GM21576 (cell line): ENCODE results near the gene TIGAR.

ENCODE experiments used
- ATAC-seq: cut with Tn5 transposase; IDR thresholded peaks from one replicate; pipeline ENCODE4 v1.9.1; 2021; ENCODE audit warnings: mild to moderate bottlenecking, moderate library complexity; ENCODE audit not compliant: unreplicated experiment

Gene TIGAR, protein sequence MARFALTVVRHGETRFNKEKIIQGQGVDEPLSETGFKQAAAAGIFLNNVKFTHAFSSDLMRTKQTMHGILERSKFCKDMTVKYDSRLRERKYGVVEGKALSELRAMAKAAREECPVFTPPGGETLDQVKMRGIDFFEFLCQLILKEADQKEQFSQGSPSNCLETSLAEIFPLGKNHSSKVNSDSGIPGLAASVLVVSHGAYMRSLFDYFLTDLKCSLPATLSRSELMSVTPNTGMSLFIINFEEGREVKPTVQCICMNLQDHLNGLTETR

DNA sequence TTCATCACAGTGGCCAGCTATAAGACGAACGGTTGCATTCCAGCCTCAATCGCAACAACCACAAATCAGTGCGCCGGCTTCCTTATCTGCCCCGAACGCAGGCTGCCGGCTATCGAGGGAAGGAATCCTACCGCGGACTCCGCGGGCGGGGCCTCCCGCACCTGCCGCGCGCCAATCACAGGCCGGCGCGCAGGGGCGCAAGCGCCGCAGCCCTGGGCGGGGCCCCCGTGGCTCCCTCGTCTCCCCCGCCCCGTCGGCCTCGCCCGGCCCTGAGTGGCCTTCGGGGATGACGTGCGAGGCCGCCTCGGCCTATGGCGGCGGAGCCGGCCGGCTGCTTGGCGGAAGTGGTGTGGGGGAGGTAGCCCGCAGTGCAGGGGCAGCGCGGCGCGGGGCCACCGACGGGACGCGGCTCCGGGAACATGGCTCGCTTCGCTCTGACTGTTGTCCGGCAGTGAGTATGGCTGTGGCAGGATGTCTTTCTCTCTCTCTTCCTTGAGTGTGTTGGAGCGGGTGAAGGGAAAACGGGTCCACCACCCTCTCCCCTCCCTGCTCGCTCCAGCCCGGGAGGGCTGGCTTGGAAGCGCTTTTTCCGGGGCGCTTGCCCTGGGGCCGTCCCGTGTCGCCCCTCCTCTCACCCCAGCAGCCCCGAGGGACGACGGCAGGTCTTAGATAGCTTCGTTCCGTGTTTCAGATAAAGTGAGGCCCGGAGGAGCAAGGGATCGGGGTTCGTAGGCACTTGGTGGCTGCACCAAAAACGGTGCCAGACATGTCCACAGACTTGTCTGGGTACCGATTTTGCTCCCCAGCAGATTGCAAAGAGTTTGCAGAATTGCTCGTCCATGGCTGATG, at the start of gene TIGAR:
Gene TIGAR, plus strand, starts transcription at position 361 of the 849 bp plus-strand sequence. Its CDS starts 59 bp downstream, at position 420.
- ATAC-seq: peak; percentile 94

DNA sequence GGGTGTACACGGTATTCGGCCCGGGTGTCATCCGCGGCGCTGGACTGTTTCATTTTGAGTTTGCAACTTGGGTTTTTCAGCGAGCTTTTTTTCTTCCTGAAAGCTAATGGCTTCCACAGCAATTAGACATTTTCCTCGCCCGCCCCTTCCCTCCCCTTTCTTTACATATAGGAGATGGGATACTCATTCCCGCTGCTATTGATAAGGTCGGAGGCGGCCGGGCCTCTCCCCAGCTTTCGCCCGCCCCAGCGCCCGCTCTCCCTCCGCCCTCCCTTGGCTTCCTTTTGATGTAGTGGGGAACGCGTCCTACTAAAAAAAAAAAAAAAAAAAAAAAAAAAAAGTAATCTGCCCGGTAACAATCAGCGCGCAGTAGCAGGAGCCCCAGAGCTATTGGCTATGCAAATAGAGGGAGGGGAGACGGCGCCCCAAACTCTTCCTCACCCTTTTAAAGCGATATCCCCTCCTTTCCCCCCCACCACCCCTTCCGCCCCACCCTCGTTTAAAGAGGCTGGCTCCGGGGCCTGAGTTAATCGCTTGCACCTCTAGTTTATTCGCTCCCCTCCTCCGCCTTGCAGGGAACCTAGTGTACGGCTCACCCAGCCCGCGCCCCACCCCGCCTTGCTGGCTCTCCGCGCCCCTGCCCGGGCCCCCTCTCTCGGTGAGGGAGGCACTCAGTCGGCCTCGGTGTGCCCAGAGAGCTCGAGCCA, 49.1 kb upstream of the TIGAR start:
- peak; percentile 52 for ATAC-seq

DNA sequence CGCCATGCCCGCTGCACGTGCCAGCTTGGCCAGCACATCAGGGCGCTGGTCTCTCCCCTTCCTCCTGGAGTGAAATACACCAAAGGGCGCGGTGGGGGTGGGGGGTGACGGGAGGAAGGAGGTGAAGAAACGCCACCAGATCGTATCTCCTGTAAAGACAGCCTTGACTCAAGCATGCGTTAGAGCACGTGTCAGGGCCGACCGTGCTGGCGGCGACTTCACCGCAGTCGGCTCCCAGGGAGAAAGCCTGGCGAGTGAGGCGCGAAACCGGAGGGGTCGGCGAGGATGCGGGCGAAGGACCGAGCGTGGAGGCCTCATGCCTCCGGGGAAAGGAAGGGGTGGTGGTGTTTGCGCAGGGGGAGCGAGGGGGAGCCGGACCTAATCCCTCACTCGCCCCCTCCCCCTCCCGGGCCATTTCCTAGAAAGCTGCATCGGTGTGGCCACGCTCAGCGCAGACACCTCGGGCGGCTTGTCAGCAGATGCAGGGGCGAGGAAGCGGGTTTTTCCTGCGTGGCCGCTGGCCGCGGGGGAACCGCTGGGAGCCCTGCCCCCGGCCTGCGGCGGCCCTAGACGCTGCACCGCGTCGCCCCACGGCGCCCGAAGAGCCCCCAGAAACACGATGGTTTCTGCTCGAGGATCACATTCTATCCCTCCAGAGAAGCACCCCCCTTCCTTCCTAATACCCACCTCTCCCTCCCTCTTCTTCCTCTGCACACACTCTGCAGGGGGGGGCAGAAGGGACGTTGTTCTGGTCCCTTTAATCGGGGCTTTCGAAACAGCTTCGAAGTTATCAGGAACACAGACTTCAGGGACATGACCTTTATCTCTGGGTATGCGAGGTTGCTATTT, 48.4 kb upstream of the TIGAR start:
- no peak for ATAC-seq

DNA sequence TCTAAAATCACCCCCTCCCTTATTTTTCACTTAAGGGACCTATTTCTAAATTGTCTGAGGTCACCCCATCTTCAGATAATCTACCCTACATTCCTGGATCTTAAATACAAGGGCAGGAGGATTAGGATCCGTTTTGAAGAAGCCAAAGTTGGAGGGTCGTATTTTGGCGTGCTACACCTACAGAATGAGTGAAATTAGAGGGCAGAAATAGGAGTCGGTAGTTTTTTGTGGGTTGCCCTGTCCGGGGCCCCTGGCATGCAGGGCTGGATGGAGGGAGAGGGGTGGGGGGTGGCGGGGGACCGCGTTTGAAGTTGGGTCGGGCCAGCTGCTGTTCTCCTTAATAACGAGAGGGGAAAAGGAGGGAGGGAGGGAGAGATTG, 47.8 kb upstream of the TIGAR start:
- no peak for ATAC-seq

DNA sequence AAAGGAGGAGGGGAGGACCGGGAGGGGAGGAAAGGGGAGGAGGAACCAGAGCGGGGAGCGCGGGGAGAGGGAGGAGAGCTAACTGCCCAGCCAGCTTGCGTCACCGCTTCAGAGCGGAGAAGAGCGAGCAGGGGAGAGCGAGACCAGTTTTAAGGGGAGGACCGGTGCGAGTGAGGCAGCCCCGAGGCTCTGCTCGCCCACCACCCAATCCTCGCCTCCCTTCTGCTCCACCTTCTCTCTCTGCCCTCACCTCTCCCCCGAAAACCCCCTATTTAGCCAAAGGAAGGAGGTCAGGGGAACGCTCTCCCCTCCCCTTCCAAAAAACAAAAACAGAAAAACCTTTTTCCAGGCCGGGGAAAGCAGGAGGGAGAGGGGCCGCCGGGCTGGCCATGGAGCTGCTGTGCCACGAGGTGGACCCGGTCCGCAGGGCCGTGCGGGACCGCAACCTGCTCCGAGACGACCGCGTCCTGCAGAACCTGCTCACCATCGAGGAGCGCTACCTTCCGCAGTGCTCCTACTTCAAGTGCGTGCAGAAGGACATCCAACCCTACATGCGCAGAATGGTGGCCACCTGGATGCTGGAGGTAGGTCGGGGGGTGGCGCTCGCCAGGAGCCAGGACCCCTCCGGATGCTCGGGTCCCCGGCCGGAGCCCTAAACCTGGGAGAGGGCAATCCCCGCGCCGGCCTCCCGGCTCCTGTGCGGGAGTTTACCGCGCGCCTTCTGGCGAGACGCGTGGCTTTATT, 47.2 kb upstream of the TIGAR start, which contains the start of gene CCND2:
Gene CCND2, plus strand, starts transcription at position 111 of the 744 bp plus-strand sequence. Its CDS starts 279 bp downstream, at position 390.
- no peak for ATAC-seq

DNA sequence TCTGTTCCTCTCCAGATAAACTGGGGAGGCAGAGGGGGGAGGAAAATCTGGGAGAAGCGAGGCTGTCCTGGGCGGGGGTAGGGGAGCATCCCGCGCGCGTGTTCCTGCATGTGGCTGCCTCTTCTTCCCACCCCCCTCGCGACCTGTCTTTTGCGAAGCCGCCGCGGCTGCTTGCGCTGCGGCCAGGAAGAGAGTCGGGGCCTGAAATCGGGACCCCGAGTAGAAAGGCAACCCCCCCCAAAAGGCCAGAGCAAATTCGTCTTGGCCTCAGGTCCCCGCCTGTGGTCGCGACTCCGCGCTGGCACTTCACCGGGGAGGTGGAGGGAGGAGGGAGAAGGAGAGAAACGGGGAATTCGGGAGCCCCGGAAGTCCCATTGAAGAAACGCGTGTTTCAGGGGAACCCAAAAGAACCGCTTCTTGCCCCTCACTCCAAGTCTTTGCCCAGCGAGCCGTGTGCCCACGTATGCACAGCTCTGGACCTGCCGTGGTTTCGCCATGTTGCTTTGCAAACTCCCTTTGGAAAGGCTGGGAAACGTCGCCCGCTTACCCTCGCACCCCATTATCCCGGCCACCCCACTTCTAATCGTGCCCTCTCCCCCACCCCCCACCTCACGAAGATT, 46.5 kb upstream of the TIGAR start:
- no peak for ATAC-seq

DNA sequence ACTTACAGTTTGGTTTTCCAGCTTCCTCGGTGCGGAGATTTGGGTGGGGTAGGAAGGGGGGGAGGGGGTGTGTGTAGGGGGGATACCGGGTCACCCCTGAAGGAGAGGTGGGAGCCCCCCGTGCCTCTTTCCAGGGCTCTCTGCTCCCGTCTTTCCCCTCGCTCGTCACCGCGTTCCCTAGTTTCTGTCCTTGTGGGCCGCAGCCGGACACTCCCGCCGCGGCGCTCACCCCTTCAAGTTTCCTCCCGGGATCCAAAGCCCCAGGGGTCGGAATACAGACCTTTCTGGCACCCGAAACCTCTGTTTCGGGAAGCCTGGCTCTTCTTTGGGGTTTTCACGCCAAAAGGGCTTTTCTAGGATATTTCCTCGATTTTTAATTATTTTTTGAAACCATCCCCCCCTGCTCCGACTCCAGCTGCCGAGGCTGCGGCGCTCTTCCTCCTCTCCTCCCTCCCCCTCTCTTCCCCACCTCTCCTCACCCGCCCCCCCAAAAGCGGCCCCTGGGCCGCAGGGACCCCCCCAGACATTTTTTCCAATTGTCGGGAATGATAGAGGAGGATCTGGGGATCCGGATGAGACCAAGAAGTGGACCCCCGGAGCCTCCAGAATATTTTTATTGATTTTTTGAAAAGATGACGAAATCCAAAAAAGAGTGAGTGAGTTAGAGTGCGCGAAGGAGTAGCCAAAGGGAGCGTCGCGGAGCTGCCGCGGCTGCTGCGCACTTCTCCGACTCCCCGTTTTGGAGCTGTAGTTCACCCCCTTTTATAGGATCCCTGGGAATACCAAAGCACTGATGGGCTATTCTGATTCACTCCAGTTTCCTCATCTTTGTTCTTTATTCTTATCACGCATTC, 45.8 kb upstream of the TIGAR start:
- no peak for ATAC-seq

DNA sequence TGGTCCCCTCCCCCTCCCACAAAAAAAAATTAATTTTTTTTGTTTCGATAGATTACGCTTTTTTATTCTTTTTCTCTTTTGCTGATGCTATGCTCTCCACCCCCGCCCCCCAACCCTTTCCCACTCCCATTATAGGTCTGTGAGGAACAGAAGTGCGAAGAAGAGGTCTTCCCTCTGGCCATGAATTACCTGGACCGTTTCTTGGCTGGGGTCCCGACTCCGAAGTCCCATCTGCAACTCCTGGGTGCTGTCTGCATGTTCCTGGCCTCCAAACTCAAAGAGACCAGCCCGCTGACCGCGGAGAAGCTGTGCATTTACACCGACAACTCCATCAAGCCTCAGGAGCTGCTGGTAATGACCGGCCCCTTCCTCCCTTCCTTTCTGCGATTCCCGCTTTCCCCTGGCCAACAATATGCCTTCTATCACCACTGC, 45.1 kb upstream of the TIGAR start:
- ATAC-seq: no peak

DNA sequence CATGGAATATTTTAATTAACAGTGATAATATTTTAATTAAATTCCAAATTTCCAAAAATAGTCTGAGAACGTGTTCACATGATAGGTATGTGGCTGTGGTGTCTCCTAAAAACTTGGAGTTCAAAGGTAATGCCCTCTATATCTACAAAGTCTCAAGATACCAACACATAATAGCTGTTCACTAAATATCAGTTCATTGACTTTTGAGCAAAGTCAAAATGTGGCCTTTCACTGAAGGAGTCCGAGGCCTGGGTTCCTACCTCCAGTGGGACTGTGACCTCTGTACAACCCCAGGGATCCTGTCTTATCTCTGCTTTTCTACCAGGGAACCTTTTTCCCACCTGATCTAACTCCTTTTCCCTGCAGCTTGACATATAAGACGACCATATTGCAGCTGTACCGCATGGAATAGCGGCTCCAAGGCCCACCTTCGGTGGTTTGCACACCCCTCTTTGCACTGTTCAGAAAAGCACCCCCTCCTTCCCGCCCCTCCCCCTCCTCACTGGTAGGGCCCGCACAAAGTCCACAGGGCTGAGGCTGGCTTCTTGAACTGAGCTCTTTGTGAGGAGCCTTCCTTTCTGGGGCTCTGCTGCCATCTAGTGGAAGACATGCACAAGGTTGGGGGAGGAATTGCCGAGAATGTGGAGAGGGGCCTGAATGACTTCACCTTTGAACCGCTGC, 44.3 kb upstream of the TIGAR start:
- ATAC-seq: peak; percentile 39

DNA sequence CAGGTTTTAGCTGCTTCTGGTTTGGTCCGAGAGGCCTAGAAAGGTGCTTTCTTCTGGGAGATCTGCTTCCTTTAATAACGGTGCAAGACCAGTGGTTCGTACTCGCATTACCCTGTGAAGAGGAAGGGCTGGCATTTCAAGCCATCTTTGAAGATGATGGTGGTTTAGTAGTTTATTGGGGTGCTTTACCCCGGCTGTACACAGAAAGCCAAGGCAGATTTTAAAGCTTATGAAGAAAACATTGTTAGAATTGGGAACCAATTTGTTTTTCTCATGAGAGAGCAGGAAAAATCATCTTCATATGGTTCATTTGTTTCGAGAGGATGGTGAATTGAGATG, 43.8 kb upstream of the TIGAR start:
- ATAC-seq: no peak

DNA sequence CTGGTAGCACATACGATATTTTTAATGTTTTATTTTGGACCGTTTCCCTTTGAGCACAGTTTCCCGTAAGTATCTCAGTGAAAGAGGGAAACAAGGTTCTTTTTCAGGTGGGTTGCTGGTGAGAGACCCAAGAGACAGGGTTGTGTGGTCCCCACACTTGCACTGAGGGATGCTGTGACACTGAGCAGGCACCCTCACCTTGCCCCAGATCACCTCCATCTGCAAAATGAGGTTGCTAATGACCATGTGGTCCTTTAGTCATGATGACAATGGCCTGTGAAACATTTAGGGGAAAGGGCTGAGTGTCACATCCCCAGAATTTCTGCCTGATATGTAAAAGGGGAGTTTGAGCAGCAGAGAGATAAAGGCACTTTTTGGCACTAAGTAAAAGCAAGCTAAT, 43.2 kb upstream of the TIGAR start:
- ATAC-seq: no peak

DNA sequence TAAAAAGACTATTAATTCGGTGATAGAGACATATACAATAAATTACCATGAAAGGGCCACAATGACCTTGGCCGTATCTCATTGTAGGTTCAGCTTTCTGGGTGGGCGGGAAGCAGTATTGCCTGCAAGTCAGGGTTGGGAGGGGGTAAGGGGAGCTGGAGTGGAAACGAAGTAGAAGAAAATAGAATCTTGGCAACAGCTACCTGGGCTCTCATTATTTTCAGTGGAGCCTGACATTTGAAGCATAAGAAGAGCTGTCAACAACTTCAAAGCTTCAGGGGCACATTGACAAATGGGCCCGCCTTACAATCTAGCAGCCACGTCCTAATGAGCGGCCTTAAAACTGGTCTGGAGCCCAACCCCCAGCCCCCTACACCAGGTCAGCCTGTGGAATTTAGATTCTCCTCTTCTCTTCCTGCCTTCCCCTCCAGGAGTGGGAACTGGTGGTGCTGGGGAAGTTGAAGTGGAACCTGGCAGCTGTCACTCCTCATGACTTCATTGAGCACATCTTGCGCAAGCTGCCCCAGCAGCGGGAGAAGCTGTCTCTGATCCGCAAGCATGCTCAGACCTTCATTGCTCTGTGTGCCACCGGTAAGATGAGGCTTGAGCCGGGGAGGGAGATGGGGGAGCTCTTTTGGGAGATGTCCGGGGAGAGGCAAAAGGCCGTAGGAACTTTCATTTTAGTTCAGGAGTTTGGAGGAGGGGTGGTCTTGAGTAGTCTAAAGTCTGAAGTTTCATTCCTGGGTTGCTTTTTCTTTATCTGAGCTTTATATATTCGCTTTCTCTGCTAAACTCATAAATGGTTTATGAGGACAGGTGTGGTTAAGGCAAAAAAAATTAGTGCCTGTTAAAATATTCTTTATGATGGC, 42.5 kb upstream of the TIGAR start:
- ATAC-seq: no peak

DNA sequence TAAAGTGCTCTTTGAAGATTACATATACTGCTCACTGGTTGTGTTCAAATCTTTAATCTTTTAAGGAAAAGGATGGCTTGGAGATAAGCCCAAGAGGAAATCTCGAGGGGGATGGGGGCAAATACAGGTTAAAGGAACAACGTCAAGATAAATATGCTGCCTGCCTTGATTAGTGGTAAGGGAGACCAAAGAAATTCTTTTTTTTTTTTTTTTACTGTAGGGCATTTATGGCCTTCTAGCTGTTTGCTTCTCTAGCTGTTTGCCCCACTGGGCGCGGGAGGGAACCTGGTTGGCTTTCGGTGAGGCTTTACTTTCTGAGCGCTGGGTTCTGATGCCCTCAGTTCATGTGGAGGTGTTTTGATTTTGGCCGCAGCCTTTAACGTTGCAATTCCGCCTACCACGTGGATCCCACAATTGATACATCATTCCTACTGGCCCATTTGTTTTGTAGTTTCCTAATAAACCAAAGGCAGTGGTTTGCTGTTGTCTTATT, 41.8 kb upstream of the TIGAR start:
- no peak for ATAC-seq

DNA sequence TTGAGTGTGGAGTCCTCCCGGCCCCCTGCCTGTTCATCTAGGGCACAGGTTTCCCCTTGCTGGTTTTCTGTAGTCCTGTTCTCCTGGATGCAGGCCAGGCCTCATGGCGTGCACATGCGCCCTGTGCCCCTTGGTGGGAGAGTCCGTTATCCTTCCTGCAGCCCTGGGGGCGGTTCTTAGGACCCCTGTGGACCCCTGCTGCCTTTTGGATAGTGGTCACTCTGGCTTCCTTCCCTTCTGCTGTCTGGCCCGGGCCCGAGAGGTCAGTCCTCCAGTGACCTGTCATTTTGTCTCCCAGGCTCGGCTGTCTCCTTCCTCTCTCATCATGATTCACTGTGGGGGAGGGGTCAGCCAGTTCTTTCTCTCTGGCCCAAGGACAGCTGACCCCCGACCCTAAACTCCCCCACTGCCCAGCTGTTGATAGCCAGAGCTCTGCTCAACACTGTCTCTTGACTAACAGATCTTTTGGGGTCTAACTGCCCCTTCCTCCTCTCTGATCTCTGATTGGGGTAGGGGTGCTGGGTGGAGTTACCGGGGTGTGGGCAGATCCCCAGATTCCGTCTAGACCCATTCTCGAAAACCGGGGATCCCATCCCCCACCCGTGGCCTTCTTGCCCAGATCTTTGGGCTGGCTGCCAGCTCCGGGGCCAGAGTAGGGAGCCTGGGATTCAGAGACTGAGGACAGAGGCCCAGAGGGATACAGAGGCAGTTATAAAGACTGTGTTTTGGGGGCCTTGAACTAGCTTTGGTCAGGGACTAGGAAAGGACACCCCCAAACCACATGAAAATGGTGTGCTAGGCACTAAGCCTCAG, 40.5 kb upstream of the TIGAR start:
- ATAC-seq: no peak

DNA sequence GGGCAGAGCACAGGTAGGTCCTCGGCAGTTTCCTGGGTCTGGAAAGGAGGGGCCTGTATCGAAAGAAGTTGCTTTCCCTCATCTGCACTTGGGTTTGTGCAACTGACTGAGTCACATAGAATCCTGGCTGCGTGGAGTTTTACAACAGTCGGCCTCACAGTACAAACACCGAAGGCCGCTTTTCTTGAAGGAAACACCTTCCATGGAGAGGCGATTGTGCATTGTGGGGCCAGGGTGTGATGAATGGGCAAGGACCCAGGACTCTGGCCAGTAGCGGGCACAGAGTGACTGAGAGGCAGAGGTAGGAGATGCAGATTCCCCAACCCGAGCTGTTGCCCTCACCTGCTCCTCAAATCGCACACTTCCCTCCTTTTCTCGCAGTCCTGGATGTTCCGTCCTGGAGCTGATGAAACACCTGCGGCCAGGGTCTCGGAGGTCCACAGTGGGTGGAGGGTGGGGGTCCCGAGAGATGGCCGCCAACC, 39.8 kb upstream of the TIGAR start:
- ATAC-seq: no peak
